ENCODE measurements around the gene SCARF2.
"Not testable (repeated sequence)": the region's sequence is repeated elsewhere in the genome, so short reads cannot be mapped to it uniquely, and the experiment has no call there.

SCARF2 gene

GRCh38 chr22:20412474-20413216, 25.0 kb downstream of the SCARF2 start:
- TF ChIP-seq EZH2phosphoT487 (IDR thresholded peaks at IDR 0.05; ENCODE audit: borderline replicate concordance, low read length) (no peak), CTCF (IDR thresholded peaks at IDR 0.05; ENCODE audit: low read depth, low read length, poor library complexity, severe bottlenecking) (no peak)
- Histone ChIP-seq H3K4me2 (ENCODE audit: low read length) (no peak overlapping the region), H3K27ac (ENCODE audit: low read depth, low read length) (no peak overlapping the region), H3K9me2 (replicated peaks; ENCODE audit: control insufficient read depth, low read length) (no peaks in the 10 kb centered on the region), H3K36me3 (ENCODE audit: control insufficient read depth, low read length) (no peaks in the 10 kb centered on the region), H3K79me2 (ENCODE audit: control insufficient read depth, low read length) (no peaks in the 10 kb centered on the region), H3K4me3 (ENCODE audit: low read length) (no peak overlapping the region), H3K9me3 (ENCODE audit: control insufficient read depth, insufficient read depth, low read length) (no peaks in the 10 kb centered on the region), H3F3A (ENCODE audit: control insufficient read depth, insufficient read depth) (no peaks in the 10 kb centered on the region), H3K4me1 (ENCODE audit: control insufficient read depth, low read length) (no peaks in the 10 kb centered on the region), H4K20me1 (ENCODE audit: control insufficient read depth, insufficient read depth, low read depth, low read length) (no peaks in the 10 kb centered on the region), H3K27me3 (ENCODE audit: control insufficient read depth, low read length) (no peaks in the 10 kb centered on the region)

GRCh38 chr22:20409385-20409784, 28.2 kb downstream of the SCARF2 start:
- not testable (repeated sequence) for H3K27ac ChIP-seq (ENCODE audit: low read depth, low read length); H3K9me2 ChIP-seq (replicated peaks; ENCODE audit: control insufficient read depth, low read length); H3K79me2 ChIP-seq (ENCODE audit: control insufficient read depth, low read length); H3K4me2 ChIP-seq (ENCODE audit: low read length); H3K4me1 ChIP-seq (ENCODE audit: control insufficient read depth, low read length); H3F3A ChIP-seq (ENCODE audit: control insufficient read depth, insufficient read depth); H3K27me3 ChIP-seq (ENCODE audit: control insufficient read depth, low read length); H3K4me3 ChIP-seq (ENCODE audit: low read length); H4K20me1 ChIP-seq (ENCODE audit: control insufficient read depth, insufficient read depth, low read depth, low read length); H3K9me3 ChIP-seq (ENCODE audit: control insufficient read depth, insufficient read depth, low read length); H3K36me3 ChIP-seq (ENCODE audit: control insufficient read depth, low read length)

- no peaks in the 10 kb centered on the region for H3K27me3 ChIP-seq (ENCODE audit: control insufficient read depth, low read length)
- no peak for TF ChIP-seq CTCF (IDR thresholded peaks at IDR 0.05; ENCODE audit: low read depth, low read length, poor library complexity, severe bottlenecking)
- no peak for TF ChIP-seq EZH2phosphoT487 (IDR thresholded peaks at IDR 0.05; ENCODE audit: borderline replicate concordance, low read length)
- no peak overlapping the region for H3K4me3 ChIP-seq (ENCODE audit: low read length)
- H3K79me2 ChIP-seq (ENCODE audit: control insufficient read depth, low read length): no peaks in the 10 kb centered on the region
- H3K4me2 ChIP-seq (ENCODE audit: low read length): no peak overlapping the region
- no peaks in the 10 kb centered on the region for H4K20me1 ChIP-seq (ENCODE audit: control insufficient read depth, insufficient read depth, low read depth, low read length)
- no peaks in the 10 kb centered on the region for H3K9me2 ChIP-seq (replicated peaks; ENCODE audit: control insufficient read depth, low read length)
- no peak overlapping the region for H3K27ac ChIP-seq (ENCODE audit: low read depth, low read length)
- H3F3A ChIP-seq (ENCODE audit: control insufficient read depth, insufficient read depth): no peaks in the 10 kb centered on the region
- H3K9me3 ChIP-seq (ENCODE audit: control insufficient read depth, insufficient read depth, low read length): no peaks in the 10 kb centered on the region
- no peaks in the 10 kb centered on the region for H3K4me1 ChIP-seq (ENCODE audit: control insufficient read depth, low read length)
- no peaks in the 10 kb centered on the region for H3K36me3 ChIP-seq (ENCODE audit: control insufficient read depth, low read length)
These were observed 28.7 kb downstream of the SCARF2 start for GRCh38 chr22:20408891-20409290.

- Histone ChIP-seq H3K4me2 (ENCODE audit: low read length) (no peak overlapping the region), H3K79me2 (ENCODE audit: control insufficient read depth, low read length) (no peaks in the 10 kb centered on the region), H3K4me3 (ENCODE audit: low read length) (no peak overlapping the region), H3K27ac (ENCODE audit: low read depth, low read length) (no peak overlapping the region), H3K27me3 (ENCODE audit: control insufficient read depth, low read length) (no peaks in the 10 kb centered on the region), H3F3A (ENCODE audit: control insufficient read depth, insufficient read depth) (no peaks in the 10 kb centered on the region), H3K9me2 (replicated peaks; ENCODE audit: control insufficient read depth, low read length) (no peaks in the 10 kb centered on the region), H3K4me1 (ENCODE audit: control insufficient read depth, low read length) (no peaks in the 10 kb centered on the region), H3K36me3 (ENCODE audit: control insufficient read depth, low read length) (no peaks in the 10 kb centered on the region), H4K20me1 (ENCODE audit: control insufficient read depth, insufficient read depth, low read depth, low read length) (no peaks in the 10 kb centered on the region), H3K9me3 (ENCODE audit: control insufficient read depth, insufficient read depth, low read length) (no peaks in the 10 kb centered on the region)
- no peak for TF ChIP-seq CTCF (IDR thresholded peaks at IDR 0.05; ENCODE audit: low read depth, low read length, poor library complexity, severe bottlenecking)
- TF ChIP-seq EZH2phosphoT487 (IDR thresholded peaks at IDR 0.05; ENCODE audit: borderline replicate concordance, low read length): no peak
These were observed 29.8 kb downstream of the SCARF2 start for GRCh38 chr22:20407829-20408228.
